Lung (tissue), 12 donors: ENCODE data around the gene PRKG1. TPM values are rescaled to one million over a fixed set of nuclear protein-coding genes. Genes with fewer than 3 reads are reported as not detected.

ENCODE experiments used
- ATAC-seq: fragments of 200-7000 bp; cut with Tn5 transposase; one replicate; pipeline ENCODE4 v1.9.1; 2020; ENCODE audit warnings: moderate number of reproducible peaks; ENCODE audit not compliant: insufficient read depth, low FRiP score
- DNase-seq, 3 donors: peaks; one replicate each; pipeline ENCODE4 v3.0.0-alpha.2; 2013 to 2017
- H3K27ac ChIP-seq, 2 donors: one replicate each; pipeline ENCODE4 v1.5.1; 2013; ENCODE audit warnings: mild to moderate bottlenecking in 2 of 2, moderate library complexity in 2 of 2, control low read depth in 1 of 2, inconsistent platforms in 1 of 2, low read depth in 1 of 2, low read length in 1 of 2
- H3K27me3 ChIP-seq, 3 donors: one replicate each; pipeline ENCODE4 v1.5.1; 2013; ENCODE audit warnings: low read length in 2 of 3; ENCODE audit not compliant: control insufficient read depth in 3 of 3, insufficient read depth in 3 of 3
- H3K36me3 ChIP-seq, 4 donors: one replicate each; pipeline ENCODE4 v1.5.1; 2013; ENCODE audit warnings: low read length in 4 of 4, mild to moderate bottlenecking in 1 of 4, moderate library complexity in 1 of 4; ENCODE audit not compliant: control insufficient read depth in 4 of 4, insufficient read depth in 4 of 4
- H3K4me1 ChIP-seq, 5 donors: one replicate each; pipeline ENCODE4 v1.5.1; 2013; ENCODE audit warnings: low read length in 5 of 5, mild to moderate bottlenecking in 2 of 5, moderate library complexity in 1 of 5; ENCODE audit not compliant: control insufficient read depth in 5 of 5, insufficient read depth in 5 of 5
- H3K4me3 ChIP-seq: one replicate; pipeline ENCODE4 v1.5.1; 2013; ENCODE audit warnings: mild to moderate bottlenecking, control low read depth, moderate library complexity
- H3K9ac ChIP-seq, 2 donors: one replicate each; pipeline ENCODE4 v1.5.1; 2013; ENCODE audit warnings: low read length in 2 of 2, control low read depth in 1 of 2; ENCODE audit not compliant: insufficient read depth in 1 of 2
- H3K9me3 ChIP-seq, 4 donors: one replicate each; pipeline ENCODE4 v1.5.1; 2013; ENCODE audit warnings: low read length in 3 of 4, mild to moderate bottlenecking in 1 of 4, moderate library complexity in 1 of 4; ENCODE audit not compliant: control insufficient read depth in 4 of 4, insufficient read depth in 3 of 4
- CTCF ChIP-seq: IDR thresholded peaks from 2 replicates; pipeline ENCODE4 v1.5.1; 2012; ENCODE audit warnings: mild to moderate bottlenecking; ENCODE audit errors: control extremely low read depth, extremely low read depth
- WGBS, 2 donors: extraction: QIAGEN DNeasy Blood & Tissue Kit; methylation state at CpG; one replicate each; pipeline ENCODE4 v1.1.7; 2013; 5-methylcytosine and 5-hydroxymethylcytosine counted together
- polyA plus RNA-seq, 2 donors: library from polyadenylated mRNA; stranded (reverse); fragments of 200-250 nt; gene quantifications; one replicate each; pipeline ENCODE4 v1.2.1, GENCODE V29; 2013
- total RNA-seq, 2 donors: library from RNA; depleted of rRNA in 1 of 2; stranded (reverse); fragments of >200 nt in 1 of 2; gene quantifications; one replicate each; pipeline ENCODE4 v1.2.1, GENCODE V29; 2014 to 2021
- donor health status: control.
- donor health status: control.
- donor health status: Bipolar disorder and iron deficiency.
- donor health status: healthy.
- donor health status: DM: yes; HTN: yes; CAD: no.

The PRKG1 gene
- total and polyA plus RNA-seq, 4 donors, result 2.1 to 50.8 (median 15.1) TPM

DNA sequence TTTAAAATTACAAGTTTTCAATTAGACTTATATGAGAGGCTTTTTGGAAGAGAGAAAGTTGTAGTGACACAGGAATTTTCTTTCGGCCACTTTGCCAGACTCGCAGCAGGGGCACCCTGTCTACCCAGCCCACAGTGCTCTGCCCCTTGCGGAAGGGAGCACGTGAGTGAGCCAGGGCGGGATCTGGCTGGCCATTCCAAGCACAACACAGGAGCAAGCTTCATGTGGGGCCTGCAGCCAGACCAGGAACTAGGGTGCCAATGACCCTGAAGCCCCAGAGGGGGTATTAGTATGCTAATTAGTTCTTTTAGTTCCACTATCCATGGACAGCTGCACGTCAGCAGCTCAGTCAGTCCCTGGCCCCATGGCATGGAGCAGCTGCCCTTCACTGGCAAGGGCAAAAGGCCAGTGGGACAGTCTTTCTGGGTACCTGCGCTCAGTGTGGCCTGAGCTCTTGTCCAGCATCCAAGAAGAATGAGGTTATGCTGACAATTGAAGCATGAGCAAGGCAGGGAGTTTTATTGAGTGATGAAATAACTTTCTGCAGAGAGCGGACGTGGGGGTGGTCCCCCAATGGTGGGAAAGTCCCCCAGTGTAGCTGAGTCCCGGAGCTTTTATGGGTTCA lies 876.2 kb downstream of the PRKG1 start:
- H3K9me3 ChIP-seq, result no peaks in the 10 kb centered on the region
- no peak for TF ChIP-seq CTCF
- no peak overlapping the region for H3K9ac ChIP-seq
- ATAC-seq, result no peak
- no peak overlapping the region for H3K27ac ChIP-seq
- DNase-seq, result no peak
- no peaks in the 10 kb centered on the region for H3K36me3 ChIP-seq
- H3K27me3 ChIP-seq, result no peaks in the 10 kb centered on the region
- H3K4me3 ChIP-seq, result no peak overlapping the region
- H3K4me1 ChIP-seq, result peaks cover 0 to 13% (median 4%) of the 10 kb centered on the region in 5 donors
- 91 to 95% methylated on average over 10 of the region's 10 CpGs for WGBS, 2 donors

DNA sequence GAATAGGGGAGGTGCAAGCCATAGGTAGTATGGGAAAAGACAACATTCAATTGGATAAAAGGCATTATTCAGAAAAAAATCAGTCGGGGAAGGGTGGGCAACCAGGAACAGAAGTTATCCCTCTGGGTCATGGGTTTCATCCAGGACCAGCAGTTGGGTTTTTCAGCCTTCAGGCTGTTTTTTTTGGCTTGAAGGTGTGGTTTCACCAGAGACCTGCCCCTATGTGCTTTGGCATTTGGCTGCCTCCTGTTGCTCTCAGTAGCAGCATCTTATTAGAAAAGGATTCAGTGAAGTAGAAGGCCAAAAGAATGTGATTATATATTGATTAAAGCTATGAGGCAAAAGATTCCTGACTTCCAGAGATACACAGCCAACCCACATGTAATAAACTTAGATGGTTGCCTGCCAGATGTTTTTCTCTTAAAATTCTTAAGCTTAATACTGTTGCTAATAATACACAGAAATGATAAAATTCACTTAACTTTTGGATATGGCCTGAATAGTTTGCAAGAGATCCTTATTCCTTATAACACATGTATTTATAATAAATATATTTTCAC lies 876.8 kb downstream of the PRKG1 start:
- Histone ChIP-seq H3K36me3 (no peaks in the 10 kb centered on the region), H3K27ac (no peak overlapping the region)
- no peak for TF ChIP-seq CTCF

GRCh38 chr10:51951601-51952000 lies 877.3 kb downstream of the PRKG1 start:
- H3K9ac ChIP-seq, result no peak overlapping the region
- H3K36me3 ChIP-seq, result no peaks in the 10 kb centered on the region
- TF ChIP-seq CTCF, result no peak
- H3K4me3 ChIP-seq, result no peak overlapping the region
- no peak for DNase-seq
- ATAC-seq, result no peak
- H3K27me3 ChIP-seq, result no peaks in the 10 kb centered on the region
- H3K9me3 ChIP-seq, result no peaks in the 10 kb centered on the region
- 60 to 68% methylated on average over 1 of the region's 1 CpG for WGBS, 2 donors
- no peak overlapping the region for H3K27ac ChIP-seq
- H3K4me1 ChIP-seq, result peaks cover 0 to 13% (median 4%) of the 10 kb centered on the region in 5 donors

More for the DNA sequence above, 876.8 kb downstream of the PRKG1 start:
- no peak overlapping the region for H3K9ac ChIP-seq
- ATAC-seq, result no peak
- WGBS, 2 donors, result 91 to 95% methylated on average over 1 of the region's 1 CpG
- H3K4me1 ChIP-seq, result peaks cover 0 to 13% (median 4%) of the 10 kb centered on the region in 5 donors
- H3K27me3 ChIP-seq, result no peaks in the 10 kb centered on the region
- no peak overlapping the region for H3K4me3 ChIP-seq
- H3K9me3 ChIP-seq, result no peaks in the 10 kb centered on the region
- peak in 1 of 3 donors; percentile 25 for DNase-seq
